ENCODE data around the gene IFNAR2.
"Not testable (repeated sequence)": the region's sequence is repeated elsewhere in the genome, so short reads cannot be mapped to it uniquely, and the experiment has no call there.

IFNAR2 gene

GRCh38 chr21:33212159-33212851 is 17.4 kb upstream of the IFNAR2 start:
- in situ Hi-C loops (cut with HindIII; ENCODE audit: low sequenced_read_pairs) = no loop called here

- in situ Hi-C loops (cut with HindIII; ENCODE audit: low sequenced_read_pairs) = no loop called here
These were observed 15.7 kb upstream of the IFNAR2 start for GRCh38 chr21:33214056-33214455.

GRCh38 chr21:33217138-33217520 is 12.6 kb upstream of the IFNAR2 start:
- in situ Hi-C loops (cut with HindIII; ENCODE audit: low sequenced_read_pairs) = no loop called here

- in situ Hi-C loops (cut with HindIII; ENCODE audit: low sequenced_read_pairs) = no loop called here
These were observed 10.4 kb upstream of the IFNAR2 start for GRCh38 chr21:33219300-33219699.

GRCh38 chr21:33219954-33220353 is 9.8 kb upstream of the IFNAR2 start:
- in situ Hi-C loops (cut with HindIII; ENCODE audit: low sequenced_read_pairs) = no loop called here

- in situ Hi-C loops (cut with HindIII; ENCODE audit: low sequenced_read_pairs) = not testable (repeated sequence)
These were observed 4.4 kb upstream of the IFNAR2 start for GRCh38 chr21:33225376-33225775.

GRCh38 chr21:33228455-33228854 is 1.3 kb upstream of the IFNAR2 start:
- in situ Hi-C loops (cut with HindIII; ENCODE audit: low sequenced_read_pairs) = no loop called here

GRCh38 chr21:33229099-33229783 is 497 bp upstream of the IFNAR2 start:
- in situ Hi-C loops (cut with HindIII; ENCODE audit: low sequenced_read_pairs) = no loop called here

- in situ Hi-C loops (cut with HindIII; ENCODE audit: low sequenced_read_pairs) = no loop called here
These were observed 997 bp downstream of the IFNAR2 start for GRCh38 chr21:33230545-33231324.

- in situ Hi-C loops (cut with HindIII; ENCODE audit: low sequenced_read_pairs) = no loop called here
These were observed 1.8 kb downstream of the IFNAR2 start for GRCh38 chr21:33231526-33231925.

- in situ Hi-C loops (cut with HindIII; ENCODE audit: low sequenced_read_pairs) = no loop called here
These were observed 2.7 kb downstream of the IFNAR2 start for GRCh38 chr21:33232291-33233034.

- in situ Hi-C loops (cut with HindIII; ENCODE audit: low sequenced_read_pairs) = no loop called here
These were observed 5.1 kb downstream of the IFNAR2 start for GRCh38 chr21:33234635-33235520.

- in situ Hi-C loops (cut with HindIII; ENCODE audit: low sequenced_read_pairs) = no loop called here
These were observed 6.4 kb downstream of the IFNAR2 start for GRCh38 chr21:33236013-33236686.

- in situ Hi-C loops (cut with HindIII; ENCODE audit: low sequenced_read_pairs) = no loop called here
These were observed 7.0 kb downstream of the IFNAR2 start for GRCh38 chr21:33236766-33237165.

GRCh38 chr21:33237486-33237885 is 7.7 kb downstream of the IFNAR2 start:
- in situ Hi-C loops (cut with HindIII; ENCODE audit: low sequenced_read_pairs) = no loop called here

GRCh38 chr21:33238146-33238545 is 8.4 kb downstream of the IFNAR2 start:
- in situ Hi-C loops (cut with HindIII; ENCODE audit: low sequenced_read_pairs) = no loop called here

GRCh38 chr21:33238565-33239255 is 9.0 kb downstream of the IFNAR2 start:
- in situ Hi-C loops (cut with HindIII; ENCODE audit: low sequenced_read_pairs) = no loop called here

GRCh38 chr21:33239559-33240127 is 9.9 kb downstream of the IFNAR2 start:
- in situ Hi-C loops (cut with HindIII; ENCODE audit: low sequenced_read_pairs) = not testable (repeated sequence)

- in situ Hi-C loops (cut with HindIII; ENCODE audit: low sequenced_read_pairs) = no loop called here
These were observed 10.7 kb downstream of the IFNAR2 start for GRCh38 chr21:33240404-33240803.
